Neural cell (in vitro differentiated cells): Measurements from ENCODE around the gene GPR107.

ENCODE experiments used
- EP300 ChIP-seq: fragments of 450-650 bp; conservative IDR thresholded peaks from 2 replicates; pipeline ENCODE4 v1.6.1; 2014; ENCODE audit warnings: antibody characterized with exemption, mild to moderate bottlenecking, moderate library complexity; ENCODE audit not compliant: poor library complexity, severe bottlenecking
- EZH2 ChIP-seq: fragments of 200-600, 300-800 bp; shearing (Covaris generic), sonication (generic); IDR thresholded peaks from 2 replicates; pipeline ENCODE4 v1.6.1; 2014; ENCODE audit warnings: antibody characterized with exemption, low read length, borderline replicate concordance, mild to moderate bottlenecking; ENCODE audit not compliant: insufficient read depth, poor library complexity, severe bottlenecking
- MXI1 ChIP-seq: fragments of 450-650 bp; conservative IDR thresholded peaks from 2 replicates; pipeline ENCODE4 v1.6.1; 2014; ENCODE audit warnings: antibody characterized with exemption, mild to moderate bottlenecking; ENCODE audit not compliant: poor library complexity, severe bottlenecking
- POLR2AphosphoS5 ChIP-seq: IDR thresholded peaks from 2 replicates; pipeline ENCODE4 v1.6.1; 2012
- RAD21 ChIP-seq: fragments of 450-650 bp; conservative IDR thresholded peaks from 2 replicates; pipeline ENCODE4 v1.6.1; 2014; ENCODE audit warnings: antibody characterized with exemption, mild to moderate bottlenecking, moderate library complexity
- SMC3 ChIP-seq: fragments of 450-650 bp; conservative IDR thresholded peaks from 2 replicates; pipeline ENCODE4 v1.6.1; 2014; ENCODE audit warnings: antibody characterized with exemption, mild to moderate bottlenecking, moderate library complexity; ENCODE audit not compliant: poor library complexity
- TAF1 ChIP-seq: IDR thresholded peaks from 2 replicates; pipeline ENCODE4 v1.6.1; 2012; ENCODE audit warnings: low read depth
- TF ChIP-seq, protein P1 (sequence below): fragments of 450-650 bp; IDR thresholded peaks from 2 replicates; pipeline ENCODE4 v1.5.1; 2014; ENCODE audit warnings: antibody characterized with exemption, mild to moderate bottlenecking, moderate library complexity; ENCODE audit not compliant: poor library complexity, severe bottlenecking
- TF ChIP-seq, protein P2 (sequence below): IDR thresholded peaks from 2 replicates; pipeline ENCODE4 v1.6.1; 2012; ENCODE audit warnings: borderline replicate concordance

DNA sequence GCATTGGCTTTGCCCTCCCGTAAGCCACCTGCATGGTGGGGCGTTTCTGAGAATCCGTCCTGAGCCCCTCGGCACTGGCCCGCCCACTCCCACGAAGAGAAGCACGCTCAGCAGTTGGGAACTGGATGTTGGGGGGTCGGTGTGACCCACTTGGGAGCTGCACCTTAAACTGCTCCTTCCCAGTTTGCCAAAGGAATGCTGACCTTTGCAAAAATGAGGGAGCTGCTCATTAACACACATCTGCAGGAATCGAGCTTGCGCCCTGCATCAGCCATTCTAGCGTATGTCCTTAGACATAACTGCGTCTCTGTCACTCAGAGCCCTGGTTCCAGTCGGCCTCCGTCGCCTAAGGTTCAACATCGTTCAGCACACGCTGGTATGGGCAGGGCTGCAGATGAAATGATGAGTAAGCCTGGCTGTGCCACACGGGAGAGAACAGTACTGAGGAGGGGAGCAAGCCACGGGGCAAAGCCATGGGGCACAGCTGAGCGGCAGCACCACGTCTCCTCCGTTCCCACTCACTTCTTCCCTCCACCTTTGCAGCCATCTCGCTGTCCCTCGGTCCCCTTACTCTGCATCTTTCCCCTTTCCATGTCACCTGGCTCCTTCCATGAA, 89.7 kb downstream of the GPR107 start:
- TF ChIP-seq, protein P1, sequence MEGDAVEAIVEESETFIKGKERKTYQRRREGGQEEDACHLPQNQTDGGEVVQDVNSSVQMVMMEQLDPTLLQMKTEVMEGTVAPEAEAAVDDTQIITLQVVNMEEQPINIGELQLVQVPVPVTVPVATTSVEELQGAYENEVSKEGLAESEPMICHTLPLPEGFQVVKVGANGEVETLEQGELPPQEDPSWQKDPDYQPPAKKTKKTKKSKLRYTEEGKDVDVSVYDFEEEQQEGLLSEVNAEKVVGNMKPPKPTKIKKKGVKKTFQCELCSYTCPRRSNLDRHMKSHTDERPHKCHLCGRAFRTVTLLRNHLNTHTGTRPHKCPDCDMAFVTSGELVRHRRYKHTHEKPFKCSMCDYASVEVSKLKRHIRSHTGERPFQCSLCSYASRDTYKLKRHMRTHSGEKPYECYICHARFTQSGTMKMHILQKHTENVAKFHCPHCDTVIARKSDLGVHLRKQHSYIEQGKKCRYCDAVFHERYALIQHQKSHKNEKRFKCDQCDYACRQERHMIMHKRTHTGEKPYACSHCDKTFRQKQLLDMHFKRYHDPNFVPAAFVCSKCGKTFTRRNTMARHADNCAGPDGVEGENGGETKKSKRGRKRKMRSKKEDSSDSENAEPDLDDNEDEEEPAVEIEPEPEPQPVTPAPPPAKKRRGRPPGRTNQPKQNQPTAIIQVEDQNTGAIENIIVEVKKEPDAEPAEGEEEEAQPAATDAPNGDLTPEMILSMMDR, result no peak
- TF ChIP-seq, protein P2, sequence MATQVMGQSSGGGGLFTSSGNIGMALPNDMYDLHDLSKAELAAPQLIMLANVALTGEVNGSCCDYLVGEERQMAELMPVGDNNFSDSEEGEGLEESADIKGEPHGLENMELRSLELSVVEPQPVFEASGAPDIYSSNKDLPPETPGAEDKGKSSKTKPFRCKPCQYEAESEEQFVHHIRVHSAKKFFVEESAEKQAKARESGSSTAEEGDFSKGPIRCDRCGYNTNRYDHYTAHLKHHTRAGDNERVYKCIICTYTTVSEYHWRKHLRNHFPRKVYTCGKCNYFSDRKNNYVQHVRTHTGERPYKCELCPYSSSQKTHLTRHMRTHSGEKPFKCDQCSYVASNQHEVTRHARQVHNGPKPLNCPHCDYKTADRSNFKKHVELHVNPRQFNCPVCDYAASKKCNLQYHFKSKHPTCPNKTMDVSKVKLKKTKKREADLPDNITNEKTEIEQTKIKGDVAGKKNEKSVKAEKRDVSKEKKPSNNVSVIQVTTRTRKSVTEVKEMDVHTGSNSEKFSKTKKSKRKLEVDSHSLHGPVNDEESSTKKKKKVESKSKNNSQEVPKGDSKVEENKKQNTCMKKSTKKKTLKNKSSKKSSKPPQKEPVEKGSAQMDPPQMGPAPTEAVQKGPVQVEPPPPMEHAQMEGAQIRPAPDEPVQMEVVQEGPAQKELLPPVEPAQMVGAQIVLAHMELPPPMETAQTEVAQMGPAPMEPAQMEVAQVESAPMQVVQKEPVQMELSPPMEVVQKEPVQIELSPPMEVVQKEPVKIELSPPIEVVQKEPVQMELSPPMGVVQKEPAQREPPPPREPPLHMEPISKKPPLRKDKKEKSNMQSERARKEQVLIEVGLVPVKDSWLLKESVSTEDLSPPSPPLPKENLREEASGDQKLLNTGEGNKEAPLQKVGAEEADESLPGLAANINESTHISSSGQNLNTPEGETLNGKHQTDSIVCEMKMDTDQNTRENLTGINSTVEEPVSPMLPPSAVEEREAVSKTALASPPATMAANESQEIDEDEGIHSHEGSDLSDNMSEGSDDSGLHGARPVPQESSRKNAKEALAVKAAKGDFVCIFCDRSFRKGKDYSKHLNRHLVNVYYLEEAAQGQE, result no peak
- no peak for TF ChIP-seq RAD21
- TF ChIP-seq MXI1, result no peak
- no peak for TF ChIP-seq EZH2
- TF ChIP-seq POLR2AphosphoS5, result no peak
- no peak for TF ChIP-seq SMC3
- no peak for TF ChIP-seq TAF1
- no peak for TF ChIP-seq EP300
